Measurements from ENCODE around the gene COL1A2. TPM values are rescaled to one million over a fixed set of nuclear protein-coding genes. Genes with fewer than 3 reads are reported as not detected.

Gene COL1A2
- polyA plus RNA-seq, 1 experiment, result 4,815 TPM

GRCh38 chr7:94352887-94353286, 41.8 kb upstream of the COL1A2 start:
- CTCF ChIA-PET, result interaction anchor here (1.0 kb wide), 1 partner anchor 43 kb away, joined by 3 read pairs; no protein-coding TSS in a partner anchor
- TF ChIP-seq CTCF (IDR thresholded peaks at IDR 0.05; ENCODE audit: low read depth, low read length), result no peak
- Histone ChIP-seq H3K9me3 (ENCODE audit: control insufficient read depth, insufficient read depth, low read length) (no peaks in the 10 kb centered on the region), H3K27me3 (ENCODE audit: control insufficient read depth, insufficient read depth, low read length) (no peaks in the 10 kb centered on the region), H3K4me3 (ENCODE audit: low read depth, low read length) (no peak overlapping the region), H3K27ac (ENCODE audit: low read depth, low read length) (no peak overlapping the region)
- no peak for DNase-seq (ENCODE audit: low read depth, low spot score)
- POLR2A ChIA-PET, result no interaction called here

- Histone ChIP-seq H3K4me3 (ENCODE audit: low read depth, low read length) (no peak overlapping the region), H3K27me3 (ENCODE audit: control insufficient read depth, insufficient read depth, low read length) (no peaks in the 10 kb centered on the region), H3K9me3 (ENCODE audit: control insufficient read depth, insufficient read depth, low read length) (no peaks in the 10 kb centered on the region), H3K27ac (ENCODE audit: low read depth, low read length) (no peak overlapping the region)
- no peak for TF ChIP-seq CTCF (IDR thresholded peaks at IDR 0.05; ENCODE audit: low read depth, low read length)
- ChIA-PET POLR2A (interaction anchor here (0.5 to 1.0 kb wide), 3 partner anchors 14 to 47 kb away, joined by 3 to 7 read pairs (median 5); no protein-coding TSS in a partner anchor), CTCF (interaction anchor here (0.7 kb wide), 1 partner anchor 19 kb away, joined by 4 read pairs; no protein-coding TSS in a partner anchor)
- DNase-seq (ENCODE audit: low read depth, low spot score), result no peak
These were observed 39.7 kb upstream of the COL1A2 start for GRCh38 chr7:94354953-94355352.

GRCh38 chr7:94355454-94355853, 39.2 kb upstream of the COL1A2 start:
- no peak for DNase-seq (ENCODE audit: low read depth, low spot score)
- POLR2A ChIA-PET, result interaction anchor here (1.0 kb wide), 1 partner anchor 13 kb away, joined by 7 read pairs; no protein-coding TSS in a partner anchor
- Histone ChIP-seq H3K4me3 (ENCODE audit: low read depth, low read length) (no peak overlapping the region), H3K27ac (ENCODE audit: low read depth, low read length) (no peak overlapping the region), H3K27me3 (ENCODE audit: control insufficient read depth, insufficient read depth, low read length) (no peaks in the 10 kb centered on the region), H3K9me3 (ENCODE audit: control insufficient read depth, insufficient read depth, low read length) (no peaks in the 10 kb centered on the region)
- no peak for TF ChIP-seq CTCF (IDR thresholded peaks at IDR 0.05; ENCODE audit: low read depth, low read length)
- CTCF ChIA-PET, result interaction anchor here (0.7 to 1.2 kb wide), 2 partner anchors 19 to 60 kb away, joined by 3 to 4 read pairs; no protein-coding TSS in a partner anchor

GRCh38 chr7:94357076-94357475, 37.6 kb upstream of the COL1A2 start:
- CTCF ChIA-PET, result no interaction called here
- H3K27ac ChIP-seq (ENCODE audit: low read depth, low read length), result no peak overlapping the region
- TF ChIP-seq CTCF (IDR thresholded peaks at IDR 0.05; ENCODE audit: low read depth, low read length), result no peak
- H3K9me3 ChIP-seq (ENCODE audit: control insufficient read depth, insufficient read depth, low read length), result no peaks in the 10 kb centered on the region
- no peaks in the 10 kb centered on the region for H3K27me3 ChIP-seq (ENCODE audit: control insufficient read depth, insufficient read depth, low read length)
- no peak overlapping the region for H3K4me3 ChIP-seq (ENCODE audit: low read depth, low read length)
- DNase-seq (ENCODE audit: low read depth, low spot score), result no peak
- POLR2A ChIA-PET, result no interaction called here

GRCh38 chr7:94360926-94361325, 33.8 kb upstream of the COL1A2 start:
- H3K9me3 ChIP-seq (ENCODE audit: control insufficient read depth, insufficient read depth, low read length), result no peaks in the 10 kb centered on the region
- TF ChIP-seq CTCF (IDR thresholded peaks at IDR 0.05; ENCODE audit: low read depth, low read length), result no peak
- no peak overlapping the region for H3K27ac ChIP-seq (ENCODE audit: low read depth, low read length)
- ChIA-PET POLR2A (no interaction called here), CTCF (no interaction called here)
- no peak overlapping the region for H3K4me3 ChIP-seq (ENCODE audit: low read depth, low read length)
- no peak for DNase-seq (ENCODE audit: low read depth, low spot score)
- H3K27me3 ChIP-seq (ENCODE audit: control insufficient read depth, insufficient read depth, low read length), result no peaks in the 10 kb centered on the region

Data from AG04450 (cell line).